HepG2 (cell line): ENCODE measurements around the gene TMEM256. TPM values are rescaled to one million over a fixed set of nuclear protein-coding genes. Genes with fewer than 3 reads are reported as not detected.

Experiments
- ATAC-seq: fragments of 200-7000 bp; cut with Tn5 transposase; 3 replicates; pipeline ENCODE4 v1.9.1; 2020; ENCODE audit warnings: mild to moderate bottlenecking, moderate library complexity
- BruUV-seq: library from RNA; stranded (reverse); fragments of 400-500 nt; replicated peaks from 2 replicates; lab custom pipeline; 2021; lab: Mats Ljungman, UMichigan
- CTCF ChIA-PET: fragments of 300-600 bp; formaldehyde crosslinking; extraction: SDS; loops from one replicate; lab custom pipeline; 2021; ENCODE audit warnings: low total read pairs, inconsistent platforms, low intra/inter-chr PET ratio; lab: Yijun Ruan, JAX
- POLR2A ChIA-PET: fragments of 350-600 bp; sonication (Branson Sonifier 250); formaldehyde crosslinking; loops from one replicate; lab custom pipeline; 2020; ENCODE audit warnings: antibody characterized with exemption, inconsistent platforms; lab: Yijun Ruan, JAX
- DNase-seq: peaks from one replicate; pipeline ENCODE4 v3.0.0-alpha.2; 2015; ENCODE audit warnings: low spot score
- FAIRE-seq: peaks from 3 replicates; lab custom pipeline; 2011; peaks lifted over from hg19 to GRCh38; lab: Jason Lieb, UNC
- H2AFZ ChIP-seq: one replicate; pipeline ENCODE4 v1.6.1; 2011; ENCODE audit warnings: low read length, inconsistent platforms
- H3K27ac ChIP-seq: fragments of 300-600 bp; 3 replicates; pipeline ENCODE4 v1.8.0; 2011; ENCODE audit warnings: mixed run types, mild to moderate bottlenecking, mixed read lengths, low read length, inconsistent platforms; ENCODE audit not compliant: insufficient read depth; ENCODE audit errors: extremely low read length
- H3K27me3 ChIP-seq, 2 experiments: fragments of 200-600 bp in 1 of 2; 2 replicates in 1 of 2; 3 replicates in 1 of 2; pipeline versions ENCODE4 v1.6.0 to v1.8.0; 2011; ENCODE audit warnings: low read length in 2 of 2, mild to moderate bottlenecking in 2 of 2, moderate library complexity in 2 of 2, inconsistent platforms in 1 of 2; ENCODE audit not compliant: insufficient read depth in 2 of 2, control insufficient read depth in 1 of 2
- H3K36me3 ChIP-seq, 2 experiments: fragments of 200-600 bp in 1 of 2; replicated peaks in 1 of 2; 2 replicates in 1 of 2; 3 replicates in 1 of 2; pipeline versions ENCODE4 v1.5.1 to v1.8.0; 2011; ENCODE audit warnings: low read length in 2 of 2, inconsistent platforms in 1 of 2; ENCODE audit not compliant: insufficient read depth in 2 of 2, control insufficient read depth in 1 of 2
- H3K4me1 ChIP-seq: 2 replicates; pipeline ENCODE4 v1.5.1; 2012; ENCODE audit warnings: low read length, inconsistent platforms; ENCODE audit not compliant: insufficient read depth
- H3K4me2 ChIP-seq: 2 replicates; pipeline ENCODE4 v1.6.0; 2011; ENCODE audit warnings: low read depth, low read length, inconsistent platforms
- H3K4me3 ChIP-seq, 3 experiments: fragments of 200-600 bp in 1 of 3; sonication (generic), shearing (Covaris generic) in 1 of 3; replicated peaks in 1 of 3; 2 replicates each; pipeline ENCODE4 v1.5.1; 2011 to 2016; ENCODE audit warnings: low read length in 3 of 3, inconsistent platforms in 2 of 3, low read depth in 2 of 3, mild to moderate bottlenecking in 2 of 3, control low read depth in 1 of 3, mixed read lengths in 1 of 3; ENCODE audit not compliant: insufficient read depth in 1 of 3
- H3K79me2 ChIP-seq: one replicate; pipeline ENCODE4 v1.6.1; 2011; ENCODE audit warnings: low read length, inconsistent platforms; ENCODE audit not compliant: insufficient read depth
- H3K9ac ChIP-seq: 2 replicates; pipeline ENCODE4 v1.6.0; 2011; ENCODE audit warnings: mild to moderate bottlenecking, low read depth, low read length, inconsistent platforms; ENCODE audit not compliant: insufficient read depth
- H3K9me3 ChIP-seq: 2 replicates; pipeline ENCODE4 v1.5.1; 2012; ENCODE audit warnings: mild to moderate bottlenecking, low read length
- H4K20me1 ChIP-seq: 2 replicates; pipeline ENCODE4 v1.6.0; 2011; ENCODE audit warnings: inconsistent platforms, mild to moderate bottlenecking, low read length, moderate library complexity; ENCODE audit not compliant: insufficient read depth
- PCBP1 ChIP-seq: fragments of 200-400 bp; formaldehyde crosslinking; IDR thresholded peaks from 2 replicates; pipeline ENCODE4 v1.6.1; 2017; ENCODE audit warnings: mild to moderate bottlenecking, low read depth, low read length, borderline replicate concordance
- WGBS: methylation state at CpG from one replicate; pipeline ENCODE4 v1.1.6; 2017; ENCODE audit warnings: low lambda C conversion rate; 5-methylcytosine and 5-hydroxymethylcytosine counted together
- in situ Hi-C: cut with HindIII; loops from 2 replicates; pipeline ENCODE4 v1.10.0; 2017; ENCODE audit warnings: low pct_unique_long_range_greater_than_20kb; ENCODE audit not compliant: extremely low pct_ligation_motif_present
- intact Hi-C: fragments of 100-400 bp; cut with micrococcal nuclease; formaldehyde crosslinking; loops from one replicate; pipeline ENCODE4 v1.10.0; 2022; ENCODE audit not compliant: unreplicated experiment
- polyA plus RNA-seq, 8 experiments: library from polyadenylated mRNA; depleted of rRNA in 3 of 8; stranded (reverse) in 7 of 8; unstranded in 1 of 8; fragments of >200 nt; fragmentation: Illumina TruSeq in 4 of 8; extraction: Trizol in 4 of 8; gene quantifications; 2 replicates each; pipeline versions ENCODE4 v1.2.1 to v1.2.3, GENCODE V29; 2011 to 2016; ENCODE audit warnings: low read depth in 4 of 8, missing spikeins in 1 of 8, mixed read lengths in 1 of 8; ENCODE audit not compliant: insufficient read depth in 1 of 8
- total RNA-seq, 5 experiments: library from RNA; depleted of rRNA; stranded (reverse); fragments of >200 nt; fragmentation: Illumina TruSeq; extraction: Trizol; gene quantifications; 2 replicates each; pipeline ENCODE4 v1.2.3, GENCODE V29; 2016; ENCODE audit warnings: low read depth in 1 of 5
- TF ChIP-seq, protein P1 (sequence below): sonication (generic); formaldehyde crosslinking; IDR thresholded peaks from 2 replicates; pipeline ENCODE4 v1.5.1; 2020; ENCODE audit warnings: mild to moderate bottlenecking, missing genetic modification reagents, moderate library complexity
- TF ChIP-seq, protein P2 (sequence below): sonication (generic); formaldehyde crosslinking; IDR thresholded peaks from 2 replicates; pipeline ENCODE4 v1.4.0; 2020; ENCODE audit warnings: missing genetic modification reagents

Gene TMEM256
- total and polyA plus RNA-seq, 2 of the 13 experiments (the other 11 are each of a cell fraction or from before 2014, with no cell fraction given), result 231 to 252 TPM

DNA sequence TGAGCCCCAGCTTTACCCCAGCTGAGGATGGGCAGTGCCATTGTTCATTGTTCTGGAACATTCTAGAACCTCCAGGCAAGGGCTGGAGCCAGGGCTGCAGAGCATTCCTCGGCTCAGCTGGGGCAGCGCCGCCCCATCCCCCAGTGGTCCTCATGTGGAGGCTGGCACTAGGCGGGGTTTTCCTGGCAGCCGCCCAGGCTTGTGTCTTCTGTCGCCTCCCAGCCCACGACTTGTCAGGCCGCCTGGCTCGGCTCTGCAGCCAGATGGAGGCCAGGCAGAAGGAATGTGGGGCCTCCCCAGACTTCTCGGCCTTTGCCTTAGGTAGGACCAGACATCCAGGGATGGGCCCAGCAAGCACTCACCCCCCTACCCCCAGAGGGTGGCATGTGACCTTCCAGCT is 48.8 kb downstream of the TMEM256 start, which contains the start of gene TMEM95:
TMEM95 (plus strand) TSS at position 104 of the 400 bp plus-strand sequence; CDS start at position 153, 49 bp downstream.
- Histone ChIP-seq H3K36me3 (no peaks in the 10 kb centered on the region), H3K4me1 (peaks cover 26% of the 10 kb centered on the region), H2AFZ (no peak within 1 kb of the TSS), H3K27ac (no peak within 1 kb of the TSS), H3K4me2 (no peak within 1 kb of the TSS), H3K9me3 (no peaks in the 10 kb centered on the region), H3K9ac (no peak within 1 kb of the TSS)
- intact Hi-C loops (loop anchor here (5.0 to 10.0 kb wide), 4 partner anchors 47 to 210 kb away; partner anchors contain the start of genes POLR2A, SENP3, SLC35G6 and TMEM256), in situ Hi-C loops (loop anchor here (5.0 kb wide), 1 partner anchor 82 kb away; the partner anchor contains the start of genes FGF11 and TMEM102)
- BruUV-seq, result no TSS peak
- 23% methylated on average over 6 of the region's 10 CpGs for WGBS
- ChIA-PET CTCF (interaction anchor here (2.0 kb wide), 1 partner anchor 82 kb away, joined by 11 read pairs; no protein-coding TSS in a partner anchor), POLR2A (interaction anchor here (1.0 to 7.0 kb wide), 4 partner anchors 26 to 130 kb away, joined by 4 to 44 read pairs (median 6); partner anchors contain the start of genes CHRNB1, NEURL4, POLR2A and TMEM256)
- TF ChIP-seq PCBP1, result no peak
- TF ChIP-seq, protein P1, sequence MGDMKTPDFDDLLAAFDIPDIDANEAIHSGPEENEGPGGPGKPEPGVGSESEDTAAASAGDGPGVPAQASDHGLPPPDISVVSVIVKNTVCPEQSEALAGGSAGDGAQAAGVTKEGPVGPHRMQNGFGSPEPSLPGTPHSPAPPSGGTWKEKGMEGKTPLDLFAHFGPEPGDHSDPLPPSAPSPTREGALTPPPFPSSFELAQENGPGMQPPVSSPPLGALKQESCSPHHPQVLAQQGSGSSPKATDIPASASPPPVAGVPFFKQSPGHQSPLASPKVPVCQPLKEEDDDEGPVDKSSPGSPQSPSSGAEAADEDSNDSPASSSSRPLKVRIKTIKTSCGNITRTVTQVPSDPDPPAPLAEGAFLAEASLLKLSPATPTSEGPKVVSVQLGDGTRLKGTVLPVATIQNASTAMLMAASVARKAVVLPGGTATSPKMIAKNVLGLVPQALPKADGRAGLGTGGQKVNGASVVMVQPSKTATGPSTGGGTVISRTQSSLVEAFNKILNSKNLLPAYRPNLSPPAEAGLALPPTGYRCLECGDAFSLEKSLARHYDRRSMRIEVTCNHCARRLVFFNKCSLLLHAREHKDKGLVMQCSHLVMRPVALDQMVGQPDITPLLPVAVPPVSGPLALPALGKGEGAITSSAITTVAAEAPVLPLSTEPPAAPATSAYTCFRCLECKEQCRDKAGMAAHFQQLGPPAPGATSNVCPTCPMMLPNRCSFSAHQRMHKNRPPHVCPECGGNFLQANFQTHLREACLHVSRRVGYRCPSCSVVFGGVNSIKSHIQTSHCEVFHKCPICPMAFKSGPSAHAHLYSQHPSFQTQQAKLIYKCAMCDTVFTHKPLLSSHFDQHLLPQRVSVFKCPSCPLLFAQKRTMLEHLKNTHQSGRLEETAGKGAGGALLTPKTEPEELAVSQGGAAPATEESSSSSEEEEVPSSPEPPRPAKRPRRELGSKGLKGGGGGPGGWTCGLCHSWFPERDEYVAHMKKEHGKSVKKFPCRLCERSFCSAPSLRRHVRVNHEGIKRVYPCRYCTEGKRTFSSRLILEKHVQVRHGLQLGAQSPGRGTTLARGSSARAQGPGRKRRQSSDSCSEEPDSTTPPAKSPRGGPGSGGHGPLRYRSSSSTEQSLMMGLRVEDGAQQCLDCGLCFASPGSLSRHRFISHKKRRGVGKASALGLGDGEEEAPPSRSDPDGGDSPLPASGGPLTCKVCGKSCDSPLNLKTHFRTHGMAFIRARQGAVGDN, result peak; percentile 18; the same call in 1 of the 2 replicates
- TF ChIP-seq, protein P2, sequence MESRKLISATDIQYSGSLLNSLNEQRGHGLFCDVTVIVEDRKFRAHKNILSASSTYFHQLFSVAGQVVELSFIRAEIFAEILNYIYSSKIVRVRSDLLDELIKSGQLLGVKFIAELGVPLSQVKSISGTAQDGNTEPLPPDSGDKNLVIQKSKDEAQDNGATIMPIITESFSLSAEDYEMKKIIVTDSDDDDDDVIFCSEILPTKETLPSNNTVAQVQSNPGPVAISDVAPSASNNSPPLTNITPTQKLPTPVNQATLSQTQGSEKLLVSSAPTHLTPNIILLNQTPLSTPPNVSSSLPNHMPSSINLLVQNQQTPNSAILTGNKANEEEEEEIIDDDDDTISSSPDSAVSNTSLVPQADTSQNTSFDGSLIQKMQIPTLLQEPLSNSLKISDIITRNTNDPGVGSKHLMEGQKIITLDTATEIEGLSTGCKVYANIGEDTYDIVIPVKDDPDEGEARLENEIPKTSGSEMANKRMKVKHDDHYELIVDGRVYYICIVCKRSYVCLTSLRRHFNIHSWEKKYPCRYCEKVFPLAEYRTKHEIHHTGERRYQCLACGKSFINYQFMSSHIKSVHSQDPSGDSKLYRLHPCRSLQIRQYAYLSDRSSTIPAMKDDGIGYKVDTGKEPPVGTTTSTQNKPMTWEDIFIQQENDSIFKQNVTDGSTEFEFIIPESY, result 0 out of 2 replicates have a peak, but pooled peaks have one; percentile 29
- TF ChIP-seq, all 625 proteins: peak for 2
- Histone ChIP-seq H3K79me2 (no peaks in the 10 kb centered on the region), H3K4me3 (no peak within 1 kb of the TSS), H4K20me1 (no peaks in the 10 kb centered on the region), H3K27me3 (peaks cover 0 to 11% of the 10 kb centered on the region in 2 experiments; a peak in 2 of 5 replicates)
- FAIRE-seq (no peak), ATAC-seq (no peak), DNase-seq (no peak)
